ENCODE results near the gene PTPRE. TPM values are rescaled to one million over a fixed set of nuclear protein-coding genes. Genes with fewer than 3 reads are reported as not detected.

The PTPRE gene
- total and polyA plus RNA-seq, 10 of the 15 experiments (the other 5 are each of a cell fraction or from before 2014, with no cell fraction given) = 2.9 to 7.6 (median 5.8) TPM

DNA sequence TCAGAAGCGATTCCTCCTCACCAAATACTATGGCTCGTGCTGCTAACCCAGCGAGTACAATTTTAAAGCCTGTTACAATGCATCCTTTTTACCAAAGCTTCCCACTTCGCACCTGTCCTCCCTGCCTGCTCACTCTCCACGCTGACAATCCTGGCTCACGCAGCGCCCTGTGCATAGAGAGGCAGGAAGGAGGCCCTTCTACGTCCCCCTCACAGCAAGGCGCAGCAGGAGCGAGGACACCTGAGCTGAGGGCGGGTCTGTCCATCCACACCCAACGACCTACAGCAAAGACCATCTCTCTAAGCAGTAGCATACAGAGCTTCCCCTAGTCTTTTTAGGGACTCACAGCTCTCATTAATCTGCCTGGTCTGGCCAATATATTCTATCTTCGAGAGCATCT is 173.3 kb downstream of the PTPRE start:
- in situ Hi-C loops (cut with MboI) (no loop called here), intact Hi-C loops (cut with micrococcal nuclease; ENCODE audit: unreplicated experiment) (no loop called here)
- SMC1A ChIA-PET (ENCODE audit: uncharacterized antibody, unreplicated experiment) = interaction anchor here (0.8 to 1.4 kb wide), 2 partner anchors 70 to 132 kb away, joined by 3 to 5 read pairs; no protein-coding TSS in a partner anchor
- no peaks in the 10 kb centered on the region for H3K27me3 ChIP-seq (replicated peaks in 1 of 2; ENCODE audit: control insufficient read depth in 2 of 2, insufficient read depth in 2 of 2, low read length in 1 of 2)
- no peaks in the 10 kb centered on the region for H3K9me3 ChIP-seq (replicated peaks; ENCODE audit: control insufficient read depth, insufficient read depth, low read length)
- TF ChIP-seq RUNX3 (IDR thresholded peaks at IDR 0.05; ENCODE audit: low read length) (no peak), NFYA (IDR thresholded peaks at IDR 0.05; ENCODE audit: borderline replicate concordance, low read depth, low read length) (no peak), POU2F2 (IDR thresholded peaks at IDR 0.05; ENCODE audit: borderline replicate concordance, low read depth, low read length) (no peak), RFX5 (IDR thresholded peaks at IDR 0.05; ENCODE audit: low read depth, low read length) (no peak), BACH1 (IDR thresholded peaks at IDR 0.05; ENCODE audit: borderline replicate concordance) (no peak), BMI1 (IDR thresholded peaks at IDR 0.05; ENCODE audit: borderline replicate concordance) (no peak), EED (IDR thresholded peaks at IDR 0.05; ENCODE audit: low read depth) (no peak), JUNB (IDR thresholded peaks at IDR 0.05) (no peak), SIX5 (IDR thresholded peaks at IDR 0.05; ENCODE audit: low read depth, low read length, severe bottlenecking) (no peak), RB1 (IDR thresholded peaks at IDR 0.05; ENCODE audit: borderline replicate concordance) (no peak), YBX1 (IDR thresholded peaks at IDR 0.05) (no peak), ETV6 (conservative IDR thresholded peaks at IDR 0.05 in 1 of 2, IDR thresholded peaks at IDR 0.05 in 1 of 2; ENCODE audit: borderline replicate concordance in 1 of 2, low read depth in 1 of 2) (no peak), PAX5 (IDR thresholded peaks at IDR 0.05; ENCODE audit: borderline replicate concordance, low read depth, low read length) (no peak)
- TF ChIP-seq, protein P1, sequence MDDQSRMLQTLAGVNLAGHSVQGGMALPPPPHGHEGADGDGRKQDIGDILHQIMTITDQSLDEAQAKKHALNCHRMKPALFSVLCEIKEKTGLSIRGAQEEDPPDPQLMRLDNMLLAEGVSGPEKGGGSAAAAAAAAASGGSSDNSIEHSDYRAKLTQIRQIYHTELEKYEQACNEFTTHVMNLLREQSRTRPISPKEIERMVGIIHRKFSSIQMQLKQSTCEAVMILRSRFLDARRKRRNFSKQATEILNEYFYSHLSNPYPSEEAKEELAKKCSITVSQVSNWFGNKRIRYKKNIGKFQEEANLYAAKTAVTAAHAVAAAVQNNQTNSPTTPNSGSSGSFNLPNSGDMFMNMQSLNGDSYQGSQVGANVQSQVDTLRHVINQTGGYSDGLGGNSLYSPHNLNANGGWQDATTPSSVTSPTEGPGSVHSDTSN (IDR thresholded peaks at IDR 0.05; ENCODE audit: insufficient replicate concordance, low read depth, low read length) = no peak
- TF ChIP-seq, protein P2, sequence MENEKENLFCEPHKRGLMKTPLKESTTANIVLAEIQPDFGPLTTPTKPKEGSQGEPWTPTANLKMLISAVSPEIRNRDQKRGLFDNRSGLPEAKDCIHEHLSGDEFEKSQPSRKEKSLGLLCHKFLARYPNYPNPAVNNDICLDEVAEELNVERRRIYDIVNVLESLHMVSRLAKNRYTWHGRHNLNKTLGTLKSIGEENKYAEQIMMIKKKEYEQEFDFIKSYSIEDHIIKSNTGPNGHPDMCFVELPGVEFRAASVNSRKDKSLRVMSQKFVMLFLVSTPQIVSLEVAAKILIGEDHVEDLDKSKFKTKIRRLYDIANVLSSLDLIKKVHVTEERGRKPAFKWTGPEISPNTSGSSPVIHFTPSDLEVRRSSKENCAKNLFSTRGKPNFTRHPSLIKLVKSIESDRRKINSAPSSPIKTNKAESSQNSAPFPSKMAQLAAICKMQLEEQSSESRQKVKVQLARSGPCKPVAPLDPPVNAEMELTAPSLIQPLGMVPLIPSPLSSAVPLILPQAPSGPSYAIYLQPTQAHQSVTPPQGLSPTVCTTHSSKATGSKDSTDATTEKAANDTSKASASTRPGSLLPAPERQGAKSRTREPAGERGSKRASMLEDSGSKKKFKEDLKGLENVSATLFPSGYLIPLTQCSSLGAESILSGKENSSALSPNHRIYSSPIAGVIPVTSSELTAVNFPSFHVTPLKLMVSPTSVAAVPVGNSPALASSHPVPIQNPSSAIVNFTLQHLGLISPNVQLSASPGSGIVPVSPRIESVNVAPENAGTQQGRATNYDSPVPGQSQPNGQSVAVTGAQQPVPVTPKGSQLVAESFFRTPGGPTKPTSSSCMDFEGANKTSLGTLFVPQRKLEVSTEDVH (IDR thresholded peaks at IDR 0.05; ENCODE audit: low read depth, partially characterized antibody) = no peak
- H3K36me3 ChIP-seq (ENCODE audit: control insufficient read depth in 2 of 2, insufficient read depth in 2 of 2, low read length in 1 of 2) = peaks cover 0 to 3% of the 10 kb centered on the region in 2 experiments; a peak in 3 of 4 replicates
- H3K9ac ChIP-seq (ENCODE audit: control insufficient read depth, insufficient read depth, low read length) = no peak overlapping the region
- no TSS peak for BruUV-seq (replicated peaks)
- POLR2A ChIA-PET = no interaction called here
- no peaks in the 10 kb centered on the region for H3K4me1 ChIP-seq (ENCODE audit: control insufficient read depth, insufficient read depth, low read length)
- no peak for FAIRE-seq
- no peak overlapping the region for H2AFZ ChIP-seq (ENCODE audit: control insufficient read depth, low read depth, low read length)
- no peak for DNase-seq (ENCODE audit: low read depth, low spot score)
- no peaks in the 10 kb centered on the region for H3K79me2 ChIP-seq (ENCODE audit: control insufficient read depth, insufficient read depth, low read length)
- ATAC-seq = no peak
- CTCF ChIA-PET = interaction anchor here (0.5 to 2.2 kb wide), 8 partner anchors 9 to 111 kb away, joined by 3 to 22 read pairs (median 4); no protein-coding TSS in a partner anchor
- no peak overlapping the region for H3K4me3 ChIP-seq
- H3K27ac ChIP-seq (ENCODE audit: control insufficient read depth, insufficient read depth) = no peak overlapping the region
- 80% methylated on average over 13 of the region's 13 CpGs for WGBS (ENCODE audit: insufficient coverage, insufficient replicate concordance, low lambda C conversion rate, missing lambda C conversion rate)
- H4K20me1 ChIP-seq (ENCODE audit: control insufficient read depth, insufficient read depth) = no peaks in the 10 kb centered on the region
- RAD21 ChIA-PET (ENCODE audit: unreplicated experiment) = interaction anchor here (1.0 to 1.1 kb wide), 2 partner anchors 18 to 69 kb away, joined by 3 to 4 read pairs; no protein-coding TSS in a partner anchor
- H3K4me2 ChIP-seq (ENCODE audit: control insufficient read depth, insufficient read depth) = no peak overlapping the region
